GM20000 (cell line): ENCODE data around the gene CLDND2.
A peak's percentile ranks its signal among the peaks of the same experiment; 100 is the strongest.

Experiments
- DNase-seq: peaks from one replicate; pipeline ENCODE4 v3.0.0; 2012; ENCODE audit warnings: low spot score
- CTCF ChIP-seq: IDR thresholded peaks from 2 replicates; pipeline ENCODE4 v1.5.1; 2012; ENCODE audit warnings: mild to moderate bottlenecking, control low read depth; ENCODE audit errors: extremely low read depth, missing control alignments

Gene CLDND2

GRCh38 chr19:51339687-51340656, 28.8 kb downstream of the CLDND2 start:
- TF ChIP-seq CTCF = no peak
- peak; percentile 100 for DNase-seq

GRCh38 chr19:51339313-51339686, 29.5 kb downstream of the CLDND2 start:
- DNase-seq = peak; percentile 45
- TF ChIP-seq CTCF = no peak

GRCh38 chr19:51338563-51339312, 30.1 kb downstream of the CLDND2 start:
- DNase-seq = peak; percentile 94

GRCh38 chr19:51337861-51338562, 30.8 kb downstream of the CLDND2 start:
- no peak for DNase-seq
- no peak for TF ChIP-seq CTCF

More at GRCh38 chr19:51338563-51339312, 30.1 kb downstream of the CLDND2 start:
- peak; percentile 89 for TF ChIP-seq CTCF

- no peak for DNase-seq
- no peak for TF ChIP-seq CTCF
Observed at GRCh38 chr19:51337141-51337860, 31.5 kb downstream of the CLDND2 start.

GRCh38 chr19:51333836-51334460, 34.9 kb downstream of the CLDND2 start:
- TF ChIP-seq CTCF = no peak
- no peak for DNase-seq
